Measurements from ENCODE around the gene SAMD13. TPM values are rescaled to one million over a fixed set of nuclear protein-coding genes. Genes with fewer than 3 reads are reported as not detected.

Gene SAMD13
- total RNA-seq, 1 donor from 2014 or later: 0.60 TPM

DNA sequence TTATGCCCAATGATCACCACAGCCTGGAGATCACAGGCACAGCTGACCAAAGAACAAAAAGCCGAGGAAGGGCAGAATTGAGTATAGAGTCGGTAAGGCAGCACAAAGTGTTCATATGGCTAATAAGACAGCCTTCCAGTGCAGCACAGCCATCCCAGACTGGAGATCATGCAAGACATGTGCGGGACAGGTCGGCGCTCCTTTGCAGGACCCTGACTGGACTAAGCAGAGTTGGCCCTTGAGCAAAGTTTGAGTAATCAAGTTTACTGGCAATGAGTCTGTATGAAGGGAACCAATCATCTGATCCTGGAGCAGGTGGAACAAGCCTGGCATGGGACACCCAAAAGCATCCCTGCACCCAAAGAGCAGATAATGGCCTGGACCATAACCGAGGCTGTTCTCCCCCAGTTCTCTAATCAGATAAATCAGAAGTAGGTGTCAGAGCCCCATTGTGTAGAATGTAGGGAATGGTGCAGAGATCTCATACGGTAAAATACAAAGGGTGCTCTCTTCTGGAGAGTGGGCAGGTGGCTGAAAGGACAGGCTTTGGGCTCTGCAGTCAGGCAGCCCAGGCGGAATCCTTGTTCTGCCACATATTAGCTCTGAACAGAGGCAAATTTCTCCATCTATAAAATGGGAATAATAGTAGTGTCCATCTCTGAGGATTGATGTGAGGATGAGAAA is 86.1 kb downstream of the SAMD13 start:
- no peak overlapping the region for H3K4me3 Mint-ChIP-seq
- no peaks in the 10 kb centered on the region for H3K36me3 Mint-ChIP-seq (ENCODE audit: low read depth)
- intact Hi-C loops (cut with micrococcal nuclease): no loop called here
- no peak overlapping the region for H3K27ac Mint-ChIP-seq
- H3K27me3 Mint-ChIP-seq (ENCODE audit: insufficient read depth): no peaks in the 10 kb centered on the region
- H3K9me3 Mint-ChIP-seq: no peaks in the 10 kb centered on the region
- DNase-seq (ENCODE audit: low spot score): no peak
- no peaks in the 10 kb centered on the region for H3K4me1 Mint-ChIP-seq (ENCODE audit: low read depth)

DNA sequence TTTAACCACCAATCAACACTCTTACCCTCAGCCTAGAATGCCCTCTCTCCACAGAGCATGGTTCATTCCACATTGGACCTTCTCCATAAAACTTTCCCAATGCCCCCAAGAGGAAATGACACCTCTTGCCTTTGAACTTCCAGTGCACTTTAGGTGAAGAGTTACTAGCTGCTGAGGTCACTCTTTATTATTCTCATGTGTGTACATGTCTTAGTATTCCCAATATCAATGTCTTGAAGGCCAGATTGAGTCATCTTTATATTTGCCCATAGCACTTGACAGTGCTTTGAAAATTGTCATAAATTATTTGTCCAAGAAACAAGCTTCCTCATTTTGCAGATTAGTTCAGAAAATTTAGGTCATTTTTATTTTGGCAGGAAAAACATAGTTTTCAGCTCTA is 88.7 kb downstream of the SAMD13 start:
- Mint-ChIP-seq H3K36me3 (ENCODE audit: low read depth) (no peaks in the 10 kb centered on the region), H3K27me3 (ENCODE audit: insufficient read depth) (no peaks in the 10 kb centered on the region), H3K4me3 (no peak overlapping the region), H3K4me1 (ENCODE audit: low read depth) (no peaks in the 10 kb centered on the region), H3K9me3 (no peaks in the 10 kb centered on the region), H3K27ac (no peak overlapping the region)
- intact Hi-C loops (cut with micrococcal nuclease): no loop called here
- DNase-seq (ENCODE audit: low spot score): no peak

DNA sequence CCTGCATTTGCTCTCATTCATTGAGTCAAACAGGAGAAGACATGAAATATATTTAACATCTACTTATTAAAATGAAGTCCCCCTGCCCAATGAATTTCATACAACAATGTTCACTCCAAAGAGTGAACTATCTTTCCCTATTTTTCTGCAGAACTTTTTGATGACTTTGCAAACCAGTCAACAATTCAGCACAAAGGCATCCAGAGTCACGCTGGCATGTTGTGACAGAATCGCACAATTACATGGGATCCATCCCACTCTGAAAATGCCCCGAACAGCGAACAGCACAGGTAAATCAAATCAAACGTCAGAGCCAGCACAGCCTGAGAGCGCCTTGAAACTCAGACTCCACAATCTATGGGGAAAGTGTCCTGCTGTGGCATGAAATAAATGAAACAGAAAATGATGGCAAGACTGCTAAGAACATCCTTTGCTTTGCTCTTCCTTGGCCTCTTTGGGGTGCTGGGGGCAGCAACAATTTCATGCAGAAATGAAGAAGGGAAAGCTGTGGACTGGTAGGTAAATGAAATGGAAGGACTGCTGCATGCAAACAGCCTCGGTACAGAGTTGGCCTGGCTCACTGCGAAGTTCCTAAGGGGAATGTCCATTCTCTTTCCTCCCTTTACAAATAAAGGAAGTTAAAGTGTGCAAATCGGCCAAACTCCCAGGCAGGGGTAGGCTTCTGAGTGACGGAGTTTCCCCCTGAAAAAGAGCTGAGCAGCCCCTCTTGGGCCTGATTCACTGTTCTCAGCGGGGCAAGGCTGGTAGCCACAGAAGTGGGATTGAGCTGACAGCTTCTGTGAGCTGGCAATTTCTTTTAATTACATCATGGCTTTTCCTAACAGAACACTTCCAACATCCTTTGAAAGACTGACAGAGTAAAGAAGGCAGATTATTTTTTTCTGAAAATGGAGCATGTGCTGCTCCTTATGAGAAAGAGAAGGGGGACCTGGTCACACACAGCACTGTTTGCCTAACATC is 97.0 kb downstream of the SAMD13 start, which contains the start of gene DNASE2B:
TSS of gene DNASE2B (plus strand) at position 310 of the 981 bp plus-strand sequence. CDS start at position 391, 81 bp downstream.
- no peaks in the 10 kb centered on the region for H3K9me3 Mint-ChIP-seq

More for the DNA sequence above, 97.0 kb downstream of the SAMD13 start, which contains the start of gene DNASE2B:
- Mint-ChIP-seq H3K4me3 (no peak within 1 kb of the TSS), H3K27ac (no peak within 1 kb of the TSS), H3K36me3 (ENCODE audit: low read depth) (no peaks in the 10 kb centered on the region), H3K27me3 (ENCODE audit: insufficient read depth) (peaks cover 3% of the 10 kb centered on the region), H3K4me1 (ENCODE audit: low read depth) (no peaks in the 10 kb centered on the region)
- intact Hi-C loops (cut with micrococcal nuclease): no loop called here
- no peak for DNase-seq (ENCODE audit: low spot score)

Other genes starting within 250 kb of the SAMD13 start
- 20.8 and 22.7 TPM in 2 replicates for gene PRKACB, start 157.4 kb upstream of the SAMD13 start, total RNA-seq
- gene DNASE2B, start 96.8 kb downstream of the SAMD13 start, total RNA-seq: not detected in 2 replicates
- 65.2 and 65.5 TPM in 2 replicates for gene RPF1, start 177.6 kb downstream of the SAMD13 start, total RNA-seq
- 1.2 and 1.3 TPM in 2 replicates for gene SPATA1, start 204.7 kb downstream of the SAMD13 start, total RNA-seq
- 107 and 110 TPM in 2 replicates for gene GNG5, start 204.9 kb downstream of the SAMD13 start, total RNA-seq

Data from activated T-helper 1 cell treated with anti-CD3 and anti-CD28 coated beads, Interleukin-12 subunit alpha, Interleukin-12 subunit beta, Interleukin-2, Interleukin-4 antibody, amounts not matched to agents 30 ng/mL and 10 ng/mL and 1 ng/mL, durations not matched to agents 14 hours and 24 hours and 36 hours (primary cell).